Mesenteric fat pad (tissue), 1 donor: ENCODE results near the gene SLC48A1. TPM values are rescaled to one million over a fixed set of nuclear protein-coding genes. Genes with fewer than 3 reads are reported as not detected.
"Not testable (repeated sequence)": the region's sequence is repeated elsewhere in the genome, so short reads cannot be mapped to it uniquely, and the experiment has no call there.

Experiments
- DNase-seq: peaks from one replicate; pipeline ENCODE4 v3.0.0-alpha.2; 2020; ENCODE audit warnings: low spot score
- total RNA-seq: library from RNA; stranded (reverse); fragmentation: NEBNext Ultra II Directional; extraction: Animal tissue kit (Norgen Biotek cat#: 25700); gene quantifications from one replicate; pipeline ENCODE4 v1.2.1, GENCODE V29; 2021
- donor health status: DM: yes; HTN: yes; CAD: no.

The SLC48A1 gene
- total RNA-seq, 1 donor from 2014 or later, result 40.3 TPM

DNA sequence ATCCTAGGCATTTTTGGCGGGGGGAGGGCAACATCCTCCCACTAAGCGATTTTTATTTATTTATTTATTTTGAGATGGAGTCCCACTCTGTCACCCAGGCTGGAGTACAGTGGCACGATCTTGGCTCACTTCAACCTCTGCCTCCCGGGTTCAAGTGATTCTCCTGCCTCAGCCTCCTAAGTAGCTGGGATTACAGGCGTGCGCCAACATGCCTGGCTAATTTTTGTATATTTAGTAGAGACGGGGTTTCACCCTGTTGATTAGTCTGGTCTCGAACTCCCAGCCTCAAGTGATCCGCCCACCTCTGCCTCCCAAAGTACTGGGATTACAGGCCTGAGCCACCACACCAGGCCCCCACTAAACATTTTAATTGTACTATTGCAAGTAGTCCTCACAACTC is 36.5 kb downstream of the SLC48A1 start:
- not testable (repeated sequence) for DNase-seq

DNA sequence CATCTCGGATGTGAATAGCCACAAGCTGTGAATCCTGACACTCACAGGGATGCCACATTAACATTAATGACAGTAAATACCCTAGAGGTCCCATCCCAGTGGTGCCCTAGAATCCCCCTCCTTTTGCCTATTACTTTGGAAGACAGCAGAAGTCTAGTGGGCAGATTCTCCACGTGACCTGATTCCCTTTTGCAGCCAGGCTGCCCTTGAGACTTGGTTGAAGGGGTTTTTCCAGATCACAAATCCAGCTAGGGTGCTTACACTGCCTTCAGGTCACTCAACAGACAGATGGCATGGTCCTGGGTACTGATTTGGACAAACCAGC is 38.0 kb downstream of the SLC48A1 start:
- no peak for DNase-seq

DNA sequence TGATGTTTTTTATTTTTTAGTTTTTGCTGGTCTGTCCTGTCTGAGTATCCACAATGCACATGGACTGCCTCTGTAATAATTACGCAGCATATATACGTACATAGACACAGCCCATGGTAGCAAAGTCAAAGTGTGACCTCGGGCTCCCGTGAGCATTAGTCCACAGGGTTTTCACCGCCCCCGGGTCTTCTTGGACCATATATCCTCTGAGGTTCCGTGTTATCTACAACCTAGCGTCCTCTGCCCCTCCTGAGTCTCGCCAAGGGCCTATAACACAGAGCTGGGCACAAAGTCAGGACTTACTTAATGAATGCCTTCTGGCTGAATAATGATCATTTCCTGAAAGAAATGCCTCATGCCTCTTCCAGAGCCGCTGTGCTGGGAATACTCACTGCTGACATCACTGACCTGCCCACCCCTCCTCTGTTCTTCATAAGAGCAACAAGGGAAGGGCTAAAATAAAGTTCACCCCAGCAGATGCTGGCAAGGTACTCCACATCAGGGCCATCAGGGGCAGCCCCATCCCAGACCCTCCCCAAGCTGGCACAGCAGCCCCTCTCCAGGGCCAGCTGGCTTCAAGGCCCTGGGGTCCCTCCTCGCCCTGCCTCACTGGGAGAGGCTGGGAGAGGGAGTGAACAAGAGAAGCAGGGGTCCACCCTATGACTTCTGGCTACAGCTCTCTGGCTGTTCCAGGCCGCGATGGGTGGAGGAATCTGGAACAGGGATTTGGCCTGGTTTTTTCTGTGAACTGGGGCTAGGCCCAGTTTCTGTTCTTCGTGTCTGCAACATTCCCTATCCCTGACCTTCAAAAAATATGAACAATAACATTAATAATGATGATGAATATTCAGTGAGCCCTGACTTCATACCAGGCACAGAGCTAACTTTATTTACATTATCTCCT is 38.8 kb downstream of the SLC48A1 start:
- DNase-seq, result no peak

GRCh38 chr12:47812797-47813510 is 39.9 kb downstream of the SLC48A1 start:
- peak; percentile 95 for DNase-seq

- DNase-seq, result no peak
Observed at GRCh38 chr12:47813511-47814196, 40.6 kb downstream of the SLC48A1 start.

GRCh38 chr12:47814539-47815170 is 41.6 kb downstream of the SLC48A1 start:
- no peak for DNase-seq

GRCh38 chr12:47815447-47815846 is 42.4 kb downstream of the SLC48A1 start:
- not testable (repeated sequence) for DNase-seq

- DNase-seq, result no peak
Observed at GRCh38 chr12:47816403-47817271, 43.6 kb downstream of the SLC48A1 start.

DNA sequence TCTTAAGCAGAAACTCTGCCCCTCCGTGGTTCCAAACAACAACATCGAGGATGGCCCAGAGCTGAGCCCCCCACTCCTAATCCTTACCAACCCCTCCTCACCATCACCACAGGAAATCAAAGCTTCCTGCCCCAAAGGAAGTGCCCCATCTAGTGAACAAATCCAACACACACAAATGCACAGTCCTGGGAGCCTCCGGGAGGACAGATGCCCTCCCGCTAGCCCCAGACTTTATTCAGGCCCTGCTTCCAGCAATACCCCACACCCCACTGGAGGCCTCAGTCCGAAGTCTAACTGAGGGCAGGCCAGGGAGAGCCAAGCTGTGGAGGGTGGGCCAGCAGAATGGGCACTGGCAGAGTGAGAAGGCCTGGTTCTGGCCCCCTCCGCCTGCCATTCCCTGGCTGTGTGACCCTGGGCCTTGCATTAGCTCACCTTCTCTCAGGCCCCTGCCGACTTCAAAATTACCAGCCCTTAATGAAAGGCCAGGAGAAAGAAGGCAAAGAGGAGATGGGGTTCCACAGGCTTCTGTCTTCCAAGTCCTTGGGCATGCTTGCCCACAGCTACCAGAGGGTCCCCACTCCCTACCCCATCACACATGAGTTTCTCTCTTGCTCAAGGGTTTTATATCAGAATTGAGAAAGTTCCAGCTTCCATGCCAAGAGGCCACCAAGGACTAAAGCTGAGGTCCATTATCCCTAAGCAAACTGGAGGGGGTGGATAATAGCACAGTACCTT is 44.4 kb downstream of the SLC48A1 start:
- DNase-seq, result no peak

GRCh38 chr12:47818007-47818376 is 45.0 kb downstream of the SLC48A1 start:
- DNase-seq, result no peak

DNA sequence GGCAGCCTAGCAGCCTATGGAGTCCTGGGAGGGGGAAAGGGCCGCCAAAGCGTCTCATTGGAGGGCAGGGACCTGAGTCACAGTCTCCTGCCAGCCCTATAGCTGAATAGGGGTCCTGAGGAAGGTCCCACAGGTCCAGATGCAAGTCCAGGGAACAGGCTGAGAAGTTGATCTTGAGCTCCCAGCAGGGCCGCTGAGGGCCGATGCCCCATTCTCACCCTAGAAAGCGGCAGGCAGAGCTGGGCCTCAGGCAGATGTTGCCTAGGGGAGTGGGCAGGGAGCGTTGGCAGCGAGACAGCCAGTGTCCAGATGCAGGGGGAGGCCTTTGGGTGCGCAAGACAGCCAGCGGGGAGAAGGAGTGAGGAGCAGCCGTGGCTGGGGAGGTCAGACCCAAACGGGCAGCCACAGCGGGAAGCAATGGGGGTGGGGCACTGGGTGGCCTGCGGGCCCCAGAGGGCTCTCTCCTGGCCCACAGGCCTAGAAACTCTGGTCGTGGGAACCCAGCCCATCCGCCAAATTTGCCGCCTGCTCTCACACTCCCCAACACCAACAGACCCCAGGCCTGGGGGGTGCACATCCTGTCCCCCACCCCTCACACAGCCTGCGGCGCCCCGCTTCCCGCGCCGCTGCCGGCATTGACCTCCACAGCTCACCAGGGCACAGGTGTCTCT is 45.6 kb downstream of the SLC48A1 start:
- no peak for DNase-seq

DNA sequence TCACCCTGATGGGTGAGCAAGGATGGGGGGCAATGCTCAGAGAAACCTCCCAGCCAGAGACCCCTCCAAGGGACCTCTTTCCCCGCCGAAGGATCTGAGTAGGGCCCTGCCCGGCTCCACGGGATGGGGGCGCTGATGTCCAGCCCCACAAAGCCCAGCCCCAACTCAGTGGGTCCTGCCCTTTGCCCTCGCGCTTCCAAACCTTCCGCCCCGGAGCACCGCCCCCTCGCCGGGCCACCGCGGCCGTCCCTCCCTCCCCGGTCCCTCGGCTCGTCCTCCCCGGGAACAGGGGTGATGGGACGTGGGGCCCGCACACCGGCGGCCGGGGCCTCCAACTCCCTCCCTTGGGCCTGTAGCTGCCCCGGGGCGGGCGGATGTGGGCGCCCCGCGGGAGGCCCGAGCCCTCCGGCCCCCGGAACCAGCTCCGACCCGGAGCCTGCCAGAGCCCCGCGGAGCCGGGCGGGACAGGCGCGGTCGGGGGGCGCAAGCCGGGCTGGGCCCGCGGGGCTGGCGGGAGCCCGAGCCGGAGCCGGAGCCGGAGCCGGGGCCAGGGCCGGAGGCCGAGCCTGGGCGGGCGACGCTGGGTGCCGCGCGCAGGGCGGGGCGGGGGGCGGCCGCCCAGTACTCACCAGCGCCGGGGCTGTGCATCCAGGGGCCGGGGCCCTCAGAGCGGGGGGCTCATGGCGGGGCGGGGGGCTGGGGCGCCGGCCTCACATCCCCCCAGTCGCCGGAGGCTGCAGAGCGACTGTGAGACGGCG is 46.3 kb downstream of the SLC48A1 start:
- peak; percentile 94 for DNase-seq

GRCh38 chr12:47819896-47820630 is 47.0 kb downstream of the SLC48A1 start, which contains the start of gene HDAC7:
HDAC7 (minus strand) TSS chr12:47819903; CDS start chr12:47819785, 118 bp downstream.
- no peak for DNase-seq

GRCh38 chr12:47820631-47821345 is 47.8 kb downstream of the SLC48A1 start:
- DNase-seq, result no peak

DNA sequence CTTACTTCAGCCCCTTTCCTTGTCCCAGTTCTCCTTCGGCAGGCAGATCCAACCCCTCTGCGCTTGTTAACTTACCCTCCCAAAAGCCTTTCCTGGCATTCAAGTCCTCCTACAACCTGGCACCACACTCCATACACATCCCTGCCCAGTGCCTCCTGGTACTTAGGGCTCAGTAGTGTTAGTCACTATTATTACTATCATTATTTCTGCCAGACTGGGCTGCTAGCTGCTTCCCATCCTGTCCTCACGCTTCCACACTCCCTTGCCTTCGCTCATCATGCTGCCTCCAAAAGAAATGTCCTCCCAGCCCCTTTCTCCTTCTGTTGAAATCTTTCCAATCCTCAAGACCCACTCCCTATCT is 48.3 kb downstream of the SLC48A1 start:
- no peak for DNase-seq

DNA sequence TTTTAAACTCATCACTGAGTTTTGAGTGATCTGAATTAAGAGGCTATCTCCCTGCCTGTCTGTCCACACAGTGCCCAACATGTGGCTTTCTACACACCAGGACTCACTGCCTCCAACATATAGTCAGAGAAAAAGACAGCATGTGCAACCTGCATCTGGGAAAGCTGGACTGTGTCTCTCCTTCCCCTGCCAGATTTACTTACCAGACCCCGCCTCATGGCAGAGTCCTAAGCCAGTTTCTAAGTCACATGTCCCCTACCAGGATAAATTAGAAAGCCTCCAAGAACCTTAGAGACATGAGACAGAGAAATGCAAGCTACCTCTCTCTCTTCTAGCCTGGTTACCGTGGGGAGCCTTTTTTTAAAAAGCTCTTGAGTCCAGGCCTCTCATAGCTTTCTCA is 49.4 kb downstream of the SLC48A1 start:
- no peak for DNase-seq

GRCh38 chr12:47822863-47823262 is 49.8 kb downstream of the SLC48A1 start:
- no peak for DNase-seq
